ENCODE results near the gene FSTL4. TPM values are rescaled to one million over a fixed set of nuclear protein-coding genes. Genes with fewer than 3 reads are reported as not detected.

The FSTL4 gene
- total RNA-seq, 1 donor from 2014 or later, result 0.21 TPM

DNA sequence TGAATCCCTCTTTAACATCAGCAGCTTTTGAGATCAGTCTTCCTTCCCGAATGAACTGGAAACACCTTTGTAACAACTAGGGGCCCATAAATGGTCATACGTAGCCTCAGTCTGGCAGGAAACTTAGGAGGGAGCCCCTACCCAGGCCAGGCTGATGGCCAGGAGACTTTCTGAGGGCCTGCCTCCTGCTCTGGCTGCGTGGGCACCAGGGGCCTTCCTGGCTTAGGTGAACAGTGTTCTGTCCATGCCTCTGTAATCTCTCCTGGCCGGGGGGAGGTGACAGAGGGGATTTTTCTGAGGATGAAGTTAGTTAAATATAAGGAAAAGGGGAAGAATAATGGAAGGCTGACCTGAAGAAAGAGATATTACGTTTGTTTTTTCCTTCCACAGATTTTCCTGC is 843 bp upstream of the FSTL4 start:
- Mint-ChIP-seq H3K36me3 (ENCODE audit: low read depth, unreplicated experiment) (no peaks in the 10 kb centered on the region), H3K27ac (ENCODE audit: unreplicated experiment) (peak overlapping the region; percentile 41), H3K4me3 (ENCODE audit: unreplicated experiment) (peak overlapping the region; percentile 81), H3K27me3 (ENCODE audit: unreplicated experiment) (peaks cover 22% of the 10 kb centered on the region), H3K9me3 (ENCODE audit: unreplicated experiment) (no peaks in the 10 kb centered on the region), H3K4me1 (ENCODE audit: unreplicated experiment) (peaks cover 17% of the 10 kb centered on the region)
- DNase-seq (ENCODE audit: low spot score), result no peak
- TF ChIP-seq, protein P1, sequence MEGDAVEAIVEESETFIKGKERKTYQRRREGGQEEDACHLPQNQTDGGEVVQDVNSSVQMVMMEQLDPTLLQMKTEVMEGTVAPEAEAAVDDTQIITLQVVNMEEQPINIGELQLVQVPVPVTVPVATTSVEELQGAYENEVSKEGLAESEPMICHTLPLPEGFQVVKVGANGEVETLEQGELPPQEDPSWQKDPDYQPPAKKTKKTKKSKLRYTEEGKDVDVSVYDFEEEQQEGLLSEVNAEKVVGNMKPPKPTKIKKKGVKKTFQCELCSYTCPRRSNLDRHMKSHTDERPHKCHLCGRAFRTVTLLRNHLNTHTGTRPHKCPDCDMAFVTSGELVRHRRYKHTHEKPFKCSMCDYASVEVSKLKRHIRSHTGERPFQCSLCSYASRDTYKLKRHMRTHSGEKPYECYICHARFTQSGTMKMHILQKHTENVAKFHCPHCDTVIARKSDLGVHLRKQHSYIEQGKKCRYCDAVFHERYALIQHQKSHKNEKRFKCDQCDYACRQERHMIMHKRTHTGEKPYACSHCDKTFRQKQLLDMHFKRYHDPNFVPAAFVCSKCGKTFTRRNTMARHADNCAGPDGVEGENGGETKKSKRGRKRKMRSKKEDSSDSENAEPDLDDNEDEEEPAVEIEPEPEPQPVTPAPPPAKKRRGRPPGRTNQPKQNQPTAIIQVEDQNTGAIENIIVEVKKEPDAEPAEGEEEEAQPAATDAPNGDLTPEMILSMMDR (IDR thresholded peaks at IDR 0.05; ENCODE audit: unreplicated experiment), result no peak

GRCh38 chr5:133611357-133612248 is 738 bp downstream of the FSTL4 start:
- DNase-seq (ENCODE audit: low spot score), result peak; percentile 14
- TF ChIP-seq, protein P1 (IDR thresholded peaks at IDR 0.05; ENCODE audit: unreplicated experiment), result no peak
- Mint-ChIP-seq H3K9me3 (ENCODE audit: unreplicated experiment) (no peaks in the 10 kb centered on the region), H3K4me1 (ENCODE audit: unreplicated experiment) (peaks cover 30% of the 10 kb centered on the region), H3K27ac (ENCODE audit: unreplicated experiment) (no peak overlapping the region), H3K36me3 (ENCODE audit: low read depth, unreplicated experiment) (no peaks in the 10 kb centered on the region), H3K4me3 (ENCODE audit: unreplicated experiment) (peak overlapping the region; percentile 59), H3K27me3 (ENCODE audit: unreplicated experiment) (peaks cover 22% of the 10 kb centered on the region)

GRCh38 chr5:133610489-133611356 is 1.6 kb downstream of the FSTL4 start:
- Mint-ChIP-seq H3K4me1 (ENCODE audit: unreplicated experiment) (peaks cover 39% of the 10 kb centered on the region), H3K36me3 (ENCODE audit: low read depth, unreplicated experiment) (no peaks in the 10 kb centered on the region), H3K27me3 (ENCODE audit: unreplicated experiment) (peaks cover 19% of the 10 kb centered on the region), H3K4me3 (ENCODE audit: unreplicated experiment) (peak overlapping the region; percentile 59), H3K27ac (ENCODE audit: unreplicated experiment) (no peak overlapping the region), H3K9me3 (ENCODE audit: unreplicated experiment) (no peaks in the 10 kb centered on the region)
- peak; percentile 81 for DNase-seq (ENCODE audit: low spot score)
- TF ChIP-seq, protein P1 (IDR thresholded peaks at IDR 0.05; ENCODE audit: unreplicated experiment), result no peak

DNA sequence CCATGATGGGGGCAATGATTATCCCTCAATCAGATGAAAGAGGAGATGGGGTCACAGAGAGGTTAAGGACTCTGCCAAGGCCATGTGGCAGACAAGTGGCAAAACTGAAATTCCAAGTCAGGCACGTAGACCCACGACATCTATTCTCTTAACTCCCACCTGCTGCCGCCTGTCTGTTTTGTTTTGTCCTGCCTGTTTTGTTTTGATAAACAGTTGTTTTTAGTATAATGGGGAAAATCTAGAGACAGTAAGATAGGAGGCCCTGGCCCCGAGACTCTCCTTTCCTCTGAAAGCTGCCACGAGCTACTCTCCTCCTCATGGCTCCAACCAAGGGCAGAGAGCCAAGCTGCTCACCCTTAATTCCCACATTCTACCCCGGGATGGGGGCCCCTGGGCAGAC is 4.9 kb downstream of the FSTL4 start:
- TF ChIP-seq, protein P1 (IDR thresholded peaks at IDR 0.05; ENCODE audit: unreplicated experiment), result no peak
- peaks cover 52% of the 10 kb centered on the region for H3K4me1 Mint-ChIP-seq (ENCODE audit: unreplicated experiment)
- DNase-seq (ENCODE audit: low spot score), result no peak
- H3K27ac Mint-ChIP-seq (ENCODE audit: unreplicated experiment), result peak overlapping the region; percentile 52
- peaks cover 9% of the 10 kb centered on the region for H3K27me3 Mint-ChIP-seq (ENCODE audit: unreplicated experiment)
- H3K36me3 Mint-ChIP-seq (ENCODE audit: low read depth, unreplicated experiment), result no peaks in the 10 kb centered on the region
- no peak overlapping the region for H3K4me3 Mint-ChIP-seq (ENCODE audit: unreplicated experiment)
- no peaks in the 10 kb centered on the region for H3K9me3 Mint-ChIP-seq (ENCODE audit: unreplicated experiment)
